ENCODE data around the gene PLCB2. TPM values are rescaled to one million over a fixed set of nuclear protein-coding genes. Genes with fewer than 3 reads are reported as not detected.

PLCB2 gene
- total RNA-seq, 4 donors from 2014 or later: 1.7 to 7.2 (median 4.1) TPM

DNA sequence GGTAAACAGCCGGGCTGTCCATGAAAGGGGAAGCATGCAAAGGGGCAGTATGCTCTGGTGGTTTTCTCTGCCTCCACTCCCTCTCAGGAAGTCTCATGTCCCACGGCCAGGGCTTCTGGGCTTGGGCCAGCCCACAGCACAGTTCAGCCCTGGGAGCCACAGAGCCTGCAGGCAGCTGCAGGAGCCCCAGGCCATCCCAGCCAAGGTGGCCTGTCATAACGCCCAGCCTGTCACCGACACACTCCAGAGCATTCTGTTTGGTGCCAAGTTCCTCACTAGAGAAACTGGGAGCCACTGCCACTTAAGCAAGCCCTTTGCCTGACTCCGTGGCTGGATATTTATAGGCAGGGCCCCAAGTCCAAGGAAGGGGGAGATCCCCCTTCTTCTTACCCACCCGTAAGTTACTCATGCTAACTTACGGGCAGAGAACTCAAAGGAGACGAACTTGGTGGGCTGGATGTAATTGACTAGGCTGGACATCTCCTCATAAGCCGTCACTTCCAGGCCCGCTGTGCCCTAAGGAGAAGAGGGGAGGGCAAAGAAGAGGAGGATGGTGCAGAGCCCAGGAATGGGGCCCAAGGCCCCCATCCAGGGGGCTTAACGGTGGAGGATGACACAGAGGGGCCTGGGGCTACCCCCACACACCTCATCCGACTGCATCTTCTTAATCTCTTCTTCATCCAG lies 11.7 kb downstream of the PLCB2 start:
- WGBS, 2 donors: 44 to 47% methylated on average over 9 to 10 of the region's 12 CpGs
- DNase-seq: peak; percentile 77 to 80
- intact Hi-C loops (cut with DNase I): no loop called here
- no peaks in the 10 kb centered on the region for H3K27me3 ChIP-seq
- H3K4me1 ChIP-seq: peaks cover 16 to 22% of the 10 kb centered on the region in 2 donors
- H3K4me3 ChIP-seq (replicated peaks in 1 of 3): no peak overlapping the region
- TF ChIP-seq POLR2A (IDR thresholded peaks at IDR 0.05): no peak
- TF ChIP-seq, protein P1, sequence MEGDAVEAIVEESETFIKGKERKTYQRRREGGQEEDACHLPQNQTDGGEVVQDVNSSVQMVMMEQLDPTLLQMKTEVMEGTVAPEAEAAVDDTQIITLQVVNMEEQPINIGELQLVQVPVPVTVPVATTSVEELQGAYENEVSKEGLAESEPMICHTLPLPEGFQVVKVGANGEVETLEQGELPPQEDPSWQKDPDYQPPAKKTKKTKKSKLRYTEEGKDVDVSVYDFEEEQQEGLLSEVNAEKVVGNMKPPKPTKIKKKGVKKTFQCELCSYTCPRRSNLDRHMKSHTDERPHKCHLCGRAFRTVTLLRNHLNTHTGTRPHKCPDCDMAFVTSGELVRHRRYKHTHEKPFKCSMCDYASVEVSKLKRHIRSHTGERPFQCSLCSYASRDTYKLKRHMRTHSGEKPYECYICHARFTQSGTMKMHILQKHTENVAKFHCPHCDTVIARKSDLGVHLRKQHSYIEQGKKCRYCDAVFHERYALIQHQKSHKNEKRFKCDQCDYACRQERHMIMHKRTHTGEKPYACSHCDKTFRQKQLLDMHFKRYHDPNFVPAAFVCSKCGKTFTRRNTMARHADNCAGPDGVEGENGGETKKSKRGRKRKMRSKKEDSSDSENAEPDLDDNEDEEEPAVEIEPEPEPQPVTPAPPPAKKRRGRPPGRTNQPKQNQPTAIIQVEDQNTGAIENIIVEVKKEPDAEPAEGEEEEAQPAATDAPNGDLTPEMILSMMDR (IDR thresholded peaks at IDR 0.05): no peak
- no peaks in the 10 kb centered on the region for H3K36me3 ChIP-seq
- H3K9me3 ChIP-seq: no peaks in the 10 kb centered on the region
- no peak overlapping the region for H3K27ac ChIP-seq

DNA sequence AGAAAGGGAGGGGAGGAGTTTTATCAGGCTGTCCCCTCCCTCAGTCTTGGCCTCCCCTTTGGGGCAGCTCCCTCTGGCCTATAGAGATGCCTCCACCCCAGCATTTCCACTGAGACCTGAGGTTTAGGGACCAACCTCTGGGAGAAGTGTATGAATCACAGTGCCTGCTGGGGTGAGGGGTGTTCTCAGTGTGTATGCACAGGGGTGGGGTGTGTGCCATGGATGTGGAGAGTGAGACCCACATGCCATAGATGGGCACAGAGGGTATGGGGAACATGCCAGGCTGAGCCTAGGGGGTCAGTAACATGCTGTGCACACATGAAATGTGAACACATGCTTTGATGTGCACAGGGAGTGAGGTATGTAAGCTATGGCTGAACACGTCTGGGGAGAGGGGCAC lies 12.4 kb downstream of the PLCB2 start:
- 88 to 100% methylated on average over 1 of the region's 1 CpG for WGBS, 2 donors
- Histone ChIP-seq H3K4me1 (peaks cover 19 to 29% of the 10 kb centered on the region in 2 donors), H3K9me3 (no peaks in the 10 kb centered on the region), H3K36me3 (no peaks in the 10 kb centered on the region), H3K27ac (no peak overlapping the region), H3K4me3 (replicated peaks in 1 of 3) (no peak overlapping the region), H3K27me3 (no peaks in the 10 kb centered on the region)
- TF ChIP-seq POLR2A (IDR thresholded peaks at IDR 0.05): no peak
- TF ChIP-seq, protein P1 (IDR thresholded peaks at IDR 0.05): no peak
- DNase-seq: no peak
- intact Hi-C loops (cut with DNase I): no loop called here

DNA sequence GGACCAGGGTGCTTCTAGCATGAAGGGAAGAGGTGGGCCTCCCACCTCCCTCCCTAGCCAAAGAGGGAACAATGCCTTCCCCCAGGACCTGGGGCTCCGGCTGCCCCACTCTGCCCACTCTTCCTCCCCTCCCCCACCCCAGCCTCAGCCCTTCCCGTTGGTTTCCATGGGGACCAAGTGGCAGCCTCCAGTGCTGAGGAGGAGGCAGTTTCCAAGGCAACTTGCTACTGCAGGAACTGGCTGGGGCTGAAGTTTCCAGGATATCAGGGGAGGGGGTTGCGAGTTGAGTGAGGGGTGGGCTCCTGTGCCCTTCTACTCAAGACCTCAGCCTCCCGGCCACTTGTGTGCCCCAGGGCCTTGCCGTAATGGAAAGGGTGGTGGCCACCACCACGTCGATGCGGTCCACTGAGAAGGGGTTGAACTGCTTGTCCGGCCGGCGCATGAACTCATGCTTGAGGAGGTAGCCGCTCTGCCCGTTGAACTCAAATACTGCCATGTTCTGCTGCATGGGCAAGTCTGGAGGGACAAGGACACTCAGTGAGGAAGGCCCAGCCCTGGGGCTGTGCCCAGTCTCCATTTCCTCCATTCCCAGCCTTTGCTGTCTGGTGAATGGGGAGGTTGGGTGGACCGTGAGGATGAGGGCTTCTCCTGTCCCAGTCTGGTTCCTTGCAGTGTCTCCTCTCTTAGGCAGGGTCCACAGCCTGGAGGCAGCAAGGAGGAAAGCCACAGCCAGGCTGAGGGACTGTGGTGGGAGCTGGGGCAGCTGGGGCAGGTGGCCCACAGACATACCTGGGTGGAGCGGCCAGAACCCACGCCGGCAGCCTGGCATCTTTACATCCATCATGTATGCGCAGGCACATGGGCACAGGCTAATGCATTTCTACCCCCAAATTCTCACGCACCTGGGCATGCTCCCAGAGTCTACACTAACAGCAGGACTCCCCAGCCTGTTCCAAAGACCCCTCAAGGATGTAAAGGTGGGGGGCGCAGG lies 13.5 kb downstream of the PLCB2 start:
- H3K4me1 ChIP-seq: peaks cover 19 to 31% of the 10 kb centered on the region in 2 donors
- H3K9me3 ChIP-seq: no peaks in the 10 kb centered on the region
- H3K27me3 ChIP-seq: no peaks in the 10 kb centered on the region
- TF ChIP-seq, protein P1 (IDR thresholded peaks at IDR 0.05): no peak
- no peak for TF ChIP-seq POLR2A (IDR thresholded peaks at IDR 0.05)
- no peaks in the 10 kb centered on the region for H3K36me3 ChIP-seq
- DNase-seq: no peak
- no peak overlapping the region for H3K27ac ChIP-seq
- intact Hi-C loops (cut with DNase I): no loop called here
- H3K4me3 ChIP-seq (replicated peaks in 1 of 3): no peak overlapping the region
- WGBS, 2 donors: 77 to 85% methylated on average over 10 to 11 of the region's 20 CpGs

DNA sequence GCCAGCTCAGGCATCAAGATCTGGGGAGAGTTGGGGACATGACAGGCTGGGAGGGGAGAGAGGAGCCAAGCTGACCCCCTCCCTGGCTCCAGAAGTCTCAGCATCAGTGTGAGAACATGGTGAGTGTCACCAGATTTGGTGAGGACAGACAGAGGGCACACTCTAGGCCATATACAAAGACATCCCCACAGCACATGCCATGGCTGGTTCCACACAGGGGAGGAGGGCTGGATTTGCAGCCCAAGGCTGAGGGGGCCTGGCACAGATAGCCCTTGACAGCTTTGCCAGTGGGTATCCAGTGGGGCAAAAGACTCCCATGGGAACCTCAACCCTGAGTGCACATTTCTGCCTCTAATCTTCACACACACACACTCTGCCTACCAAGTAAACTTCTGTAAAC lies 14.7 kb downstream of the PLCB2 start:
- no peaks in the 10 kb centered on the region for H3K9me3 ChIP-seq
- no peak for TF ChIP-seq POLR2A (IDR thresholded peaks at IDR 0.05)
- TF ChIP-seq, protein P1 (IDR thresholded peaks at IDR 0.05): no peak
- no peaks in the 10 kb centered on the region for H3K27me3 ChIP-seq
- no peak overlapping the region for H3K27ac ChIP-seq
- DNase-seq: no peak
- H3K36me3 ChIP-seq: no peaks in the 10 kb centered on the region
- peaks cover 19 to 34% of the 10 kb centered on the region in 2 donors for H3K4me1 ChIP-seq
- no peak overlapping the region for H3K4me3 ChIP-seq (replicated peaks in 1 of 3)
- intact Hi-C loops (cut with DNase I): no loop called here

DNA sequence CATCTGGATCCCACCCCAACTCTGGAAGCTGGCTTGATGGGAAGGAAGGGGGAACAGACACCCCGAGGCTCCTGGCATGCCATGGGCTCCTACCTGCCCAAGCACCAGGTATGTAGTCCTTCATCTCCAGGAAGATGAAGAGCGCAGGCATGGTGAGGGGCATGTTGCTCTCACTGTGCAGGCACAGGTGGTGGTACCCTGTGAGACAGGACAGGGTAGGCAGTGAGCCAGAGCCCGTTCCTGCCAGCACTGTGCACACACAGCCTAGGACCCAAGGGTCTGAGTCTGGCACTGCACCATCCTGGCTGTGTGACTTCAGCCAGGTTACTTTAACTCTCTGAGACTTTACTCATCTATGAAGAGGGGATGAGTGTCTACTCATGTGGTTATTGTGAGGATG lies 15.5 kb downstream of the PLCB2 start:
- intact Hi-C loops (cut with DNase I): no loop called here
- no peak for DNase-seq
- Histone ChIP-seq H3K4me3 (replicated peaks in 1 of 3) (no peak overlapping the region), H3K36me3 (no peaks in the 10 kb centered on the region), H3K9me3 (no peaks in the 10 kb centered on the region), H3K27me3 (no peaks in the 10 kb centered on the region), H3K4me1 (peaks cover 19 to 34% of the 10 kb centered on the region in 2 donors), H3K27ac (no peak overlapping the region)
- TF ChIP-seq, protein P1 (IDR thresholded peaks at IDR 0.05): no peak
- TF ChIP-seq POLR2A (IDR thresholded peaks at IDR 0.05): no peak
- WGBS, 2 donors: 83 to 88% methylated on average over 2 to 3 of the region's 3 CpGs

Data from thyroid gland (tissue), 4 donors.